Endothelial cell of umbilical vein (primary cell): ENCODE results near the gene NCKAP5. TPM values are rescaled to one million over a fixed set of nuclear protein-coding genes. Genes with fewer than 3 reads are reported as not detected.

Experiments
- BruUV-seq: library from RNA; stranded (reverse); fragments of 400-500 nt; replicated peaks from 2 replicates; lab custom pipeline; 2021; lab: Mats Ljungman, UMichigan
- CTCF ChIA-PET: fragments of 300-600, 350-600 bp; sonication (Branson Sonifier 250); formaldehyde crosslinking; loops from one replicate; lab custom pipeline; 2021; ENCODE audit warnings: antibody characterized with exemption, inconsistent platforms; lab: Charles Lee
- POLR2A ChIA-PET: fragments of 300-600, 350-600 bp; sonication (Branson Sonifier 250); formaldehyde crosslinking; loops from one replicate; lab custom pipeline; 2021; ENCODE audit warnings: antibody characterized with exemption, inconsistent platforms; lab: Charles Lee
- DNase-seq: peaks from one replicate; pipeline ENCODE4 v3.0.0-alpha.2; 2011; ENCODE audit warnings: low read depth, low spot score
- FAIRE-seq: peaks from 2 replicates; lab custom pipeline; 2011; peaks lifted over from hg19 to GRCh38; lab: Jason Lieb, UNC
- H2AFZ ChIP-seq: 2 replicates; pipeline ENCODE4 v1.6.0; 2012; ENCODE audit warnings: low read depth, low read length, control low read depth, inconsistent platforms
- H3K27ac ChIP-seq: 2 replicates; pipeline ENCODE4 v1.5.1; 2011; ENCODE audit warnings: low read depth, mild to moderate bottlenecking, control low read depth, low read length, moderate library complexity; ENCODE audit not compliant: insufficient read depth
- H3K27me3 ChIP-seq, 2 experiments: 2 replicates each; pipeline versions ENCODE4 v1.6.0 to v1.6.1; 2011; ENCODE audit warnings: low read length in 2 of 2, mixed read lengths in 1 of 2; ENCODE audit not compliant: control insufficient read depth in 2 of 2, insufficient read depth in 2 of 2
- H3K36me3 ChIP-seq, 2 experiments: 2 replicates in 1 of 2; 3 replicates in 1 of 2; pipeline ENCODE4 v1.5.1; 2011; ENCODE audit warnings: low read length in 2 of 2, mild to moderate bottlenecking in 1 of 2, moderate library complexity in 1 of 2; ENCODE audit not compliant: control insufficient read depth in 2 of 2, insufficient read depth in 2 of 2; ENCODE audit errors: extremely low read depth in 1 of 2
- H3K4me1 ChIP-seq: 3 replicates; pipeline ENCODE4 v1.5.1; 2011; ENCODE audit warnings: mild to moderate bottlenecking, low read length; ENCODE audit not compliant: control insufficient read depth, insufficient read depth; ENCODE audit errors: extremely low read depth
- H3K4me2 ChIP-seq: 2 replicates; pipeline ENCODE4 v1.6.1; 2011; ENCODE audit warnings: low read length, control low read depth, mixed read lengths; ENCODE audit not compliant: insufficient read depth
- H3K4me3 ChIP-seq, 3 experiments: fragments of 200-600 bp in 1 of 3; sonication (generic), shearing (Covaris generic) in 1 of 3; replicated peaks in 1 of 3; 2 replicates each; pipeline ENCODE4 v1.5.1; 2011 to 2016; ENCODE audit warnings: control low read depth in 3 of 3, low read length in 3 of 3, mild to moderate bottlenecking in 2 of 3, inconsistent platforms in 1 of 3, low read depth in 1 of 3, moderate library complexity in 1 of 3; ENCODE audit not compliant: insufficient read depth in 1 of 3
- H3K79me2 ChIP-seq: 2 replicates; pipeline ENCODE4 v1.6.0; 2012; ENCODE audit warnings: low read length, inconsistent platforms; ENCODE audit not compliant: control insufficient read depth, insufficient read depth
- H3K9ac ChIP-seq: replicated peaks from 2 replicates; pipeline ENCODE3; 2011; ENCODE audit warnings: low read length, control low read depth; ENCODE audit not compliant: insufficient read depth; ENCODE audit errors: extremely low read depth
- H3K9me1 ChIP-seq: replicated peaks from 3 replicates; pipeline ENCODE4 v1.6.0; 2011; ENCODE audit warnings: mild to moderate bottlenecking, low read length; ENCODE audit not compliant: control insufficient read depth, insufficient read depth; ENCODE audit errors: extremely low read depth
- H3K9me3 ChIP-seq: replicated peaks from 2 replicates; pipeline ENCODE4 v1.5.1; 2012; ENCODE audit warnings: low read length, inconsistent platforms; ENCODE audit not compliant: control insufficient read depth, insufficient read depth
- H4K20me1 ChIP-seq: replicated peaks from 2 replicates; pipeline ENCODE3; 2011; ENCODE audit warnings: mild to moderate bottlenecking, low read length; ENCODE audit not compliant: control insufficient read depth, insufficient read depth; ENCODE audit errors: extremely low read depth
- EZH2 ChIP-seq: IDR thresholded peaks from 2 replicates; pipeline ENCODE4 v1.6.1; 2012; ENCODE audit warnings: borderline replicate concordance, low read depth, mild to moderate bottlenecking, moderate library complexity, low read length, inconsistent platforms; ENCODE audit not compliant: severe bottlenecking
- FOS ChIP-seq: IDR thresholded peaks from 2 replicates; pipeline ENCODE4 v1.6.1; 2011; ENCODE audit warnings: mild to moderate bottlenecking, low read length, moderate library complexity, borderline replicate concordance; ENCODE audit not compliant: insufficient read depth
- GATA2 ChIP-seq: IDR thresholded peaks from 2 replicates; pipeline ENCODE4 v1.7.0; 2011; ENCODE audit warnings: low read depth, mild to moderate bottlenecking, moderate library complexity, mixed read lengths, low read length; ENCODE audit not compliant: insufficient read length, insufficient read depth
- JUN ChIP-seq: IDR thresholded peaks from 2 replicates; pipeline ENCODE4 v1.6.1; 2011; ENCODE audit warnings: borderline replicate concordance, low read depth; ENCODE audit not compliant: insufficient read length, insufficient read depth
- MYC ChIP-seq: IDR thresholded peaks from one replicate; pipeline ENCODE4 v1.6.1; 2011; ENCODE audit warnings: mild to moderate bottlenecking, low read depth, low read length
- POLR2A ChIP-seq: IDR thresholded peaks from 2 replicates; pipeline ENCODE4 v1.6.1; 2012; ENCODE audit warnings: low read depth, mild to moderate bottlenecking, control low read depth, low read length
- POLR2AphosphoS5 ChIP-seq: IDR thresholded peaks from 2 replicates; pipeline ENCODE4 v1.6.1; 2012; ENCODE audit warnings: low read depth, mild to moderate bottlenecking, control low read depth, low read length, moderate library complexity; ENCODE audit not compliant: insufficient read depth
- dilution Hi-C: fragments of 300-500 bp; cut with MboI; formaldehyde crosslinking; loops from one replicate; pipeline ENCODE4 v1.15.0; 2019; ENCODE audit warnings: low sequenced_read_pairs; ENCODE audit not compliant: extremely low pct_ligation_motif_present
- intact Hi-C: fragments of 100-400 bp; cut with micrococcal nuclease; formaldehyde crosslinking; loops from one replicate; pipeline ENCODE4 v1.10.0; 2022
- polyA plus RNA-seq, 4 experiments: library from polyadenylated mRNA; depleted of rRNA in 3 of 4; stranded (reverse) in 3 of 4; unstranded in 1 of 4; fragments of >200 nt; gene quantifications; 2 replicates each; pipeline versions ENCODE4 v1.2.1 to v1.2.3, GENCODE V29; 2011 to 2012; ENCODE audit warnings: missing spikeins in 1 of 4
- total RNA-seq: library from RNA; stranded (reverse); gene quantifications from 2 replicates; pipeline ENCODE4 v1.2.3, GENCODE V29; 2021
- TF ChIP-seq, protein P1 (sequence below): IDR thresholded peaks from 2 replicates; pipeline ENCODE4 v1.6.1; 2011; ENCODE audit not compliant: insufficient read depth, insufficient read length
- TF ChIP-seq, protein P2 (sequence below), 2 donors: IDR thresholded peaks; 1 replicate in 1 of 2; 2 replicates in 1 of 2; pipeline ENCODE4 v1.5.1; 2011; ENCODE audit warnings: low read length in 2 of 2, mild to moderate bottlenecking in 2 of 2, moderate library complexity in 2 of 2, control low read depth in 1 of 2, inconsistent platforms in 1 of 2, low read depth in 1 of 2; ENCODE audit not compliant: insufficient read depth in 1 of 2; ENCODE audit errors: extremely low read depth in 1 of 2

Gene NCKAP5
- total and polyA plus RNA-seq, 2 donors (not counting 3 experiments of a cell fraction or from before 2014, with no cell fraction given): 0.47 to 3.3 TPM

DNA sequence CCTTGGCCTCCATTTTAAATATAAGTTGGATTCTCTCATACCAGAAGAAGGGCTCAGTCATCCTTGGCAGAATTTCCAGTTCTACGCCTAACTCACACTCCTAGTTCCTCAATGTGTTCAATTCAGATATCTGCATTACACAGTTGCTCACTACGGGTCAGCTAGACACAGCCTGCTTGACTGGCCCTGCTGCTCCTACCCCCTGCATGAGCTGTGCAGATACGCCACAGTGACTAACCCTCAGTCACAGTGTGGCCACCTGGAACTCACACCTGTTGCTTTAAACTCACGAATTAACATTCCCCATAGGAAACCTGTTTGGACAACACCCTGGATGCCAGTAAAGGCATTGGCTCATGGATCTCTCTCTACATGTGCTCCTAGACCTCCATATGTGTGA is 429.6 kb downstream of the NCKAP5 start:
- TF ChIP-seq GATA2: no peak
- TF ChIP-seq FOS: no peak
- no peak for TF ChIP-seq MYC
- TF ChIP-seq, protein P1, sequence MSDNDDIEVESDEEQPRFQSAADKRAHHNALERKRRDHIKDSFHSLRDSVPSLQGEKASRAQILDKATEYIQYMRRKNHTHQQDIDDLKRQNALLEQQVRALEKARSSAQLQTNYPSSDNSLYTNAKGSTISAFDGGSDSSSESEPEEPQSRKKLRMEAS: no peak
- no peak for TF ChIP-seq JUN
- TF ChIP-seq, protein P2, sequence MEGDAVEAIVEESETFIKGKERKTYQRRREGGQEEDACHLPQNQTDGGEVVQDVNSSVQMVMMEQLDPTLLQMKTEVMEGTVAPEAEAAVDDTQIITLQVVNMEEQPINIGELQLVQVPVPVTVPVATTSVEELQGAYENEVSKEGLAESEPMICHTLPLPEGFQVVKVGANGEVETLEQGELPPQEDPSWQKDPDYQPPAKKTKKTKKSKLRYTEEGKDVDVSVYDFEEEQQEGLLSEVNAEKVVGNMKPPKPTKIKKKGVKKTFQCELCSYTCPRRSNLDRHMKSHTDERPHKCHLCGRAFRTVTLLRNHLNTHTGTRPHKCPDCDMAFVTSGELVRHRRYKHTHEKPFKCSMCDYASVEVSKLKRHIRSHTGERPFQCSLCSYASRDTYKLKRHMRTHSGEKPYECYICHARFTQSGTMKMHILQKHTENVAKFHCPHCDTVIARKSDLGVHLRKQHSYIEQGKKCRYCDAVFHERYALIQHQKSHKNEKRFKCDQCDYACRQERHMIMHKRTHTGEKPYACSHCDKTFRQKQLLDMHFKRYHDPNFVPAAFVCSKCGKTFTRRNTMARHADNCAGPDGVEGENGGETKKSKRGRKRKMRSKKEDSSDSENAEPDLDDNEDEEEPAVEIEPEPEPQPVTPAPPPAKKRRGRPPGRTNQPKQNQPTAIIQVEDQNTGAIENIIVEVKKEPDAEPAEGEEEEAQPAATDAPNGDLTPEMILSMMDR (IDR thresholded peaks at IDR 0.05; ENCODE audit: extremely low read depth in 1 of 2, insufficient read depth in 1 of 2, low read depth in 1 of 2, low read length in 2 of 2): no peak
- TF ChIP-seq POLR2AphosphoS5: no peak
- TF ChIP-seq EZH2: no peak
- TF ChIP-seq POLR2A: no peak
- no peak overlapping the region for H2AFZ ChIP-seq
- dilution Hi-C loops (no loop called here), intact Hi-C loops (no loop called here)
- no peak overlapping the region for H3K9ac ChIP-seq
- no peaks in the 10 kb centered on the region for H3K9me3 ChIP-seq
- FAIRE-seq: no peak
- H3K9me1 ChIP-seq: no peaks in the 10 kb centered on the region
- H4K20me1 ChIP-seq: no peaks in the 10 kb centered on the region
- CTCF ChIA-PET: no interaction called here
- H3K27me3 ChIP-seq: no peaks in the 10 kb centered on the region
- H3K27ac ChIP-seq: no peak overlapping the region
- H3K4me1 ChIP-seq: no peaks in the 10 kb centered on the region
- BruUV-seq: no TSS peak
- no peak overlapping the region for H3K4me2 ChIP-seq
- POLR2A ChIA-PET: no interaction called here
- no peak overlapping the region for H3K4me3 ChIP-seq
- DNase-seq: no peak
- H3K36me3 ChIP-seq: no peaks in the 10 kb centered on the region
- H3K79me2 ChIP-seq: no peaks in the 10 kb centered on the region
